ENCODE measurements around the gene NCKAP5. TPM values are rescaled to one million over a fixed set of nuclear protein-coding genes. Genes with fewer than 3 reads are reported as not detected.

Gene NCKAP5
- total RNA-seq, 2 donors from 2014 or later = not detected

- no peaks in the 10 kb centered on the region for H3K9me3 ChIP-seq (ENCODE audit: control insufficient read depth, low read length, poor library complexity, severe bottlenecking)
- no peak overlapping the region for H3K4me3 Mint-ChIP-seq
- H3K4me1 Mint-ChIP-seq = no peaks in the 10 kb centered on the region
- no peak overlapping the region for H3K27ac Mint-ChIP-seq
- ATAC-seq = no peak
- peaks cover 8% of the 10 kb centered on the region for H3K27me3 Mint-ChIP-seq
- no peak for DNase-seq
- H3K36me3 Mint-ChIP-seq (ENCODE audit: low read depth) = no peaks in the 10 kb centered on the region
Measured at GRCh38 chr2:132652474-132652873, 915.8 kb downstream of the NCKAP5 start.

- no peak for DNase-seq
- H3K4me1 Mint-ChIP-seq = no peaks in the 10 kb centered on the region
- H3K9me3 ChIP-seq (ENCODE audit: control insufficient read depth, low read length, poor library complexity, severe bottlenecking) = no peaks in the 10 kb centered on the region
- H3K27me3 Mint-ChIP-seq = peaks cover 14% of the 10 kb centered on the region
- H3K36me3 Mint-ChIP-seq (ENCODE audit: low read depth) = no peaks in the 10 kb centered on the region
- no peak for ATAC-seq
- no peak overlapping the region for H3K27ac Mint-ChIP-seq
- H3K4me3 Mint-ChIP-seq = no peak overlapping the region
Measured at GRCh38 chr2:132651115-132652045, 916.9 kb downstream of the NCKAP5 start.

GRCh38 chr2:132646540-132647108, 921.6 kb downstream of the NCKAP5 start:
- H3K27me3 Mint-ChIP-seq = peaks cover 20% of the 10 kb centered on the region
- H3K36me3 Mint-ChIP-seq (ENCODE audit: low read depth) = no peaks in the 10 kb centered on the region
- H3K9me3 ChIP-seq (ENCODE audit: control insufficient read depth, low read length, poor library complexity, severe bottlenecking) = no peaks in the 10 kb centered on the region
- no peak overlapping the region for H3K4me3 Mint-ChIP-seq
- H3K27ac Mint-ChIP-seq = no peak overlapping the region
- no peak for DNase-seq
- no peaks in the 10 kb centered on the region for H3K4me1 Mint-ChIP-seq
- ATAC-seq = no peak

- peaks cover 1% of the 10 kb centered on the region for H3K9me3 ChIP-seq (ENCODE audit: control insufficient read depth, low read length, poor library complexity, severe bottlenecking)
- Mint-ChIP-seq H3K36me3 (ENCODE audit: low read depth) (no peaks in the 10 kb centered on the region), H3K27me3 (peaks cover 20% of the 10 kb centered on the region), H3K4me3 (no peak overlapping the region), H3K27ac (no peak overlapping the region), H3K4me1 (no peaks in the 10 kb centered on the region)
- ATAC-seq = no peak
- no peak for DNase-seq
Measured at GRCh38 chr2:132645722-132646539, 922.3 kb downstream of the NCKAP5 start.

GRCh38 chr2:132645176-132645575, 923.1 kb downstream of the NCKAP5 start:
- Mint-ChIP-seq H3K4me3 (no peak overlapping the region), H3K27me3 (peaks cover 20% of the 10 kb centered on the region), H3K27ac (no peak overlapping the region), H3K36me3 (ENCODE audit: low read depth) (no peaks in the 10 kb centered on the region), H3K4me1 (no peaks in the 10 kb centered on the region)
- peaks cover 3% of the 10 kb centered on the region for H3K9me3 ChIP-seq (ENCODE audit: control insufficient read depth, low read length, poor library complexity, severe bottlenecking)
- no peak for DNase-seq
- no peak for ATAC-seq

GRCh38 chr2:132642415-132642814, 925.8 kb downstream of the NCKAP5 start:
- H3K27ac Mint-ChIP-seq = no peak overlapping the region
- H3K27me3 Mint-ChIP-seq = peaks cover 12% of the 10 kb centered on the region
- ATAC-seq (no peak), DNase-seq (no peak)
- H3K4me3 Mint-ChIP-seq = no peak overlapping the region
- no peaks in the 10 kb centered on the region for H3K36me3 Mint-ChIP-seq (ENCODE audit: low read depth)
- no peaks in the 10 kb centered on the region for H3K4me1 Mint-ChIP-seq
- H3K9me3 ChIP-seq (ENCODE audit: control insufficient read depth, low read length, poor library complexity, severe bottlenecking) = peaks cover 3% of the 10 kb centered on the region

- Mint-ChIP-seq H3K36me3 (ENCODE audit: low read depth) (no peaks in the 10 kb centered on the region), H3K27ac (no peak overlapping the region), H3K27me3 (peaks cover 8% of the 10 kb centered on the region), H3K4me3 (no peak overlapping the region), H3K4me1 (no peaks in the 10 kb centered on the region)
- ATAC-seq (no peak), DNase-seq (no peak)
- peaks cover 3% of the 10 kb centered on the region for H3K9me3 ChIP-seq (ENCODE audit: control insufficient read depth, low read length, poor library complexity, severe bottlenecking)
Measured at GRCh38 chr2:132641819-132642218, 926.4 kb downstream of the NCKAP5 start.

- Mint-ChIP-seq H3K4me3 (no peak overlapping the region), H3K27ac (no peak overlapping the region), H3K27me3 (peaks cover 3% of the 10 kb centered on the region), H3K4me1 (no peaks in the 10 kb centered on the region), H3K36me3 (ENCODE audit: low read depth) (no peaks in the 10 kb centered on the region)
- peaks cover 3% of the 10 kb centered on the region for H3K9me3 ChIP-seq (ENCODE audit: control insufficient read depth, low read length, poor library complexity, severe bottlenecking)
- ATAC-seq (no peak), DNase-seq (no peak)
Measured at GRCh38 chr2:132640116-132640515, 928.1 kb downstream of the NCKAP5 start.

- no peak for ATAC-seq
- Mint-ChIP-seq H3K27ac (no peak overlapping the region), H3K4me1 (no peaks in the 10 kb centered on the region), H3K27me3 (no peaks in the 10 kb centered on the region), H3K4me3 (no peak overlapping the region), H3K36me3 (ENCODE audit: low read depth) (no peaks in the 10 kb centered on the region)
- no peak for DNase-seq
- peaks cover 3% of the 10 kb centered on the region for H3K9me3 ChIP-seq (ENCODE audit: control insufficient read depth, low read length, poor library complexity, severe bottlenecking)
Measured at GRCh38 chr2:132638313-132639040, 929.8 kb downstream of the NCKAP5 start.

GRCh38 chr2:132636346-132636745, 931.9 kb downstream of the NCKAP5 start:
- Mint-ChIP-seq H3K27me3 (no peaks in the 10 kb centered on the region), H3K36me3 (ENCODE audit: low read depth) (no peaks in the 10 kb centered on the region), H3K27ac (no peak overlapping the region), H3K4me3 (no peak overlapping the region), H3K4me1 (no peaks in the 10 kb centered on the region)
- DNase-seq (no peak), ATAC-seq (no peak)
- H3K9me3 ChIP-seq (ENCODE audit: control insufficient read depth, low read length, poor library complexity, severe bottlenecking) = peaks cover 3% of the 10 kb centered on the region

GRCh38 chr2:132633635-132634034, 934.6 kb downstream of the NCKAP5 start:
- DNase-seq = no peak
- Mint-ChIP-seq H3K27ac (no peak overlapping the region), H3K4me3 (no peak overlapping the region), H3K36me3 (ENCODE audit: low read depth) (no peaks in the 10 kb centered on the region), H3K27me3 (no peaks in the 10 kb centered on the region), H3K4me1 (no peaks in the 10 kb centered on the region)
- H3K9me3 ChIP-seq (ENCODE audit: control insufficient read depth, low read length, poor library complexity, severe bottlenecking) = peaks cover under 1% of the 10 kb centered on the region
- no peak for ATAC-seq

- no peak for ATAC-seq
- DNase-seq = no peak
- no peaks in the 10 kb centered on the region for H3K27me3 Mint-ChIP-seq
- no peaks in the 10 kb centered on the region for H3K4me1 Mint-ChIP-seq
- H3K36me3 Mint-ChIP-seq (ENCODE audit: low read depth) = no peaks in the 10 kb centered on the region
- peaks cover 2% of the 10 kb centered on the region for H3K9me3 ChIP-seq (ENCODE audit: control insufficient read depth, low read length, poor library complexity, severe bottlenecking)
- H3K4me3 Mint-ChIP-seq = no peak overlapping the region
- no peak overlapping the region for H3K27ac Mint-ChIP-seq
Measured at GRCh38 chr2:132632000-132632649, 936.1 kb downstream of the NCKAP5 start.

All from T-helper 17 cell (primary cell).